ENCODE data around the gene AHNAK2. TPM values are rescaled to one million over a fixed set of nuclear protein-coding genes. Genes with fewer than 3 reads are reported as not detected.

The AHNAK2 gene
- total and polyA plus RNA-seq, 2 of the 13 experiments (the other 11 are each of a cell fraction or from before 2014, with no cell fraction given), result 0.11 to 0.18 TPM

GRCh38 chr14:105021656-105022275 lies 43.6 kb upstream of the AHNAK2 start (continued):
- no peak for TF ChIP-seq PRDM10 (CRISPR knock-in tag; IDR thresholded peaks at IDR 0.05; ENCODE audit: low read depth)
- no peak for TF ChIP-seq ZNF253 (CRISPR knock-in tag; IDR thresholded peaks at IDR 0.05; ENCODE audit: borderline replicate concordance)
- TF ChIP-seq ZMYM3 (CRISPR knock-in tag; IDR thresholded peaks at IDR 0.05), result no peak
- no peak for TF ChIP-seq DRAP1 (CRISPR knock-in tag; IDR thresholded peaks at IDR 0.05)
- no peak for TF ChIP-seq ZNF431 (CRISPR knock-in tag; IDR thresholded peaks at IDR 0.05; ENCODE audit: borderline replicate concordance, low read depth)
- TF ChIP-seq ZNF354B (CRISPR knock-in tag; IDR thresholded peaks at IDR 0.05), result no peak
- TF ChIP-seq MTA1 (CRISPR knock-in tag; IDR thresholded peaks at IDR 0.05; ENCODE audit: borderline replicate concordance), result peak; percentile 44; the same call in 1 of the 2 replicates
- TF ChIP-seq PCBP2 (optimal IDR thresholded peaks at IDR 0.05; ENCODE audit: low read depth, low read length, poor library complexity, severe bottlenecking), result no peak
- TF ChIP-seq ZNF879 (CRISPR knock-in tag; IDR thresholded peaks at IDR 0.05), result no peak
- no peak for TF ChIP-seq MAFG (CRISPR knock-in tag; IDR thresholded peaks at IDR 0.05)
- TF ChIP-seq ZNF276 (CRISPR knock-in tag; IDR thresholded peaks at IDR 0.05; ENCODE audit: low read depth), result no peak
- no peak; the same call in 1 of the 2 replicates for TF ChIP-seq TFE3 (CRISPR knock-in tag; IDR thresholded peaks at IDR 0.05)
- no peak for TF ChIP-seq BORCS8-MEF2B (CRISPR knock-in tag; IDR thresholded peaks at IDR 0.05)
- no peak for TF ChIP-seq PATZ1 (CRISPR knock-in tag; IDR thresholded peaks at IDR 0.05)
- TF ChIP-seq FOXK1 (CRISPR knock-in tag; IDR thresholded peaks at IDR 0.05; ENCODE audit: borderline replicate concordance, low read depth), result 0 out of 2 replicates have a peak, but pooled peaks have one; percentile 8
- no peak for TF ChIP-seq ZBTB1 (CRISPR knock-in tag; IDR thresholded peaks at IDR 0.05; ENCODE audit: borderline replicate concordance)
- TF ChIP-seq ZNF747 (CRISPR knock-in tag; IDR thresholded peaks at IDR 0.05; ENCODE audit: borderline replicate concordance), result no peak
- TF ChIP-seq TAF1 (CRISPR knock-in tag; IDR thresholded peaks at IDR 0.05), result no peak; the same call in 1 of the 2 replicates
- no peak; the same call in 1 of the 2 replicates for TF ChIP-seq MIER3 (CRISPR knock-in tag; IDR thresholded peaks at IDR 0.05; ENCODE audit: borderline replicate concordance)
- no peak; the same call in 1 of the 2 replicates for TF ChIP-seq SRY (CRISPR knock-in tag; IDR thresholded peaks at IDR 0.05)
